ENCODE results near the gene ASAP3.

GRCh38 chr1:23449306-23449705 is 34.7 kb downstream of the ASAP3 start:
- TF ChIP-seq CTCF (IDR thresholded peaks at IDR 0.05) = no peak
- TF ChIP-seq POLR2A (IDR thresholded peaks at IDR 0.05) = no peak

Measured in thyroid gland (tissue), 4 donors.